ENCODE data around the gene CTBP2.

The CTBP2 gene

GRCh38 chr10:125017547-125018298 lies 142.6 kb downstream of the CTBP2 start:
- Mint-ChIP-seq H3K27me3 (no peaks in the 10 kb centered on the region), H3K27ac (no peak overlapping the region), H3K4me1 (ENCODE audit: low read depth) (peaks cover 2% of the 10 kb centered on the region), H3K4me3 (no peak overlapping the region), H3K36me3 (no peaks in the 10 kb centered on the region), H3K9me3 (ENCODE audit: low read depth) (peaks cover 4% of the 10 kb centered on the region)

GRCh38 chr10:125016611-125017202 lies 143.7 kb downstream of the CTBP2 start:
- no peaks in the 10 kb centered on the region for H3K27me3 Mint-ChIP-seq
- H3K36me3 Mint-ChIP-seq, result no peaks in the 10 kb centered on the region
- peaks cover 4% of the 10 kb centered on the region for H3K9me3 Mint-ChIP-seq (ENCODE audit: low read depth)
- H3K4me3 Mint-ChIP-seq, result no peak overlapping the region
- no peak overlapping the region for H3K27ac Mint-ChIP-seq
- H3K4me1 Mint-ChIP-seq (ENCODE audit: low read depth), result peaks cover 2% of the 10 kb centered on the region

- Mint-ChIP-seq H3K4me1 (ENCODE audit: low read depth) (peaks cover 2% of the 10 kb centered on the region), H3K27me3 (no peaks in the 10 kb centered on the region), H3K36me3 (no peaks in the 10 kb centered on the region), H3K4me3 (no peak overlapping the region), H3K9me3 (ENCODE audit: low read depth) (peaks cover 4% of the 10 kb centered on the region), H3K27ac (no peak overlapping the region)
Observed at GRCh38 chr10:125016123-125016522, 144.2 kb downstream of the CTBP2 start.

- peaks cover 4% of the 10 kb centered on the region for H3K9me3 Mint-ChIP-seq (ENCODE audit: low read depth)
- no peak overlapping the region for H3K27ac Mint-ChIP-seq
- H3K4me1 Mint-ChIP-seq (ENCODE audit: low read depth), result peaks cover 2% of the 10 kb centered on the region
- no peak overlapping the region for H3K4me3 Mint-ChIP-seq
- H3K27me3 Mint-ChIP-seq, result peaks cover 2% of the 10 kb centered on the region
- no peaks in the 10 kb centered on the region for H3K36me3 Mint-ChIP-seq
Observed at GRCh38 chr10:125015356-125015944, 144.9 kb downstream of the CTBP2 start.

- peaks cover 3% of the 10 kb centered on the region for H3K27me3 Mint-ChIP-seq
Observed at GRCh38 chr10:125014836-125015355, 145.5 kb downstream of the CTBP2 start.

GRCh38 chr10:125014086-125014830 lies 146.1 kb downstream of the CTBP2 start:
- H3K4me3 Mint-ChIP-seq, result no peak overlapping the region
- H3K9me3 Mint-ChIP-seq (ENCODE audit: low read depth), result peaks cover under 1% of the 10 kb centered on the region
- no peak overlapping the region for H3K27ac Mint-ChIP-seq
- peaks cover 3% of the 10 kb centered on the region for H3K27me3 Mint-ChIP-seq
- H3K4me1 Mint-ChIP-seq (ENCODE audit: low read depth), result peaks cover 2% of the 10 kb centered on the region
- H3K36me3 Mint-ChIP-seq, result no peaks in the 10 kb centered on the region

More at GRCh38 chr10:125014836-125015355, 145.5 kb downstream of the CTBP2 start:
- Mint-ChIP-seq H3K27ac (no peak overlapping the region), H3K9me3 (ENCODE audit: low read depth) (peaks cover 4% of the 10 kb centered on the region), H3K4me1 (ENCODE audit: low read depth) (peaks cover 2% of the 10 kb centered on the region), H3K36me3 (no peaks in the 10 kb centered on the region), H3K4me3 (no peak overlapping the region)

- H3K27ac Mint-ChIP-seq, result no peak overlapping the region
- peaks cover 2% of the 10 kb centered on the region for H3K4me1 Mint-ChIP-seq (ENCODE audit: low read depth)
- H3K9me3 Mint-ChIP-seq (ENCODE audit: low read depth), result no peaks in the 10 kb centered on the region
- H3K36me3 Mint-ChIP-seq, result no peaks in the 10 kb centered on the region
- H3K4me3 Mint-ChIP-seq, result no peak overlapping the region
- H3K27me3 Mint-ChIP-seq, result peaks cover 3% of the 10 kb centered on the region
Observed at GRCh38 chr10:125013529-125013872, 146.9 kb downstream of the CTBP2 start.

GRCh38 chr10:125012851-125013528 lies 147.4 kb downstream of the CTBP2 start:
- H3K27ac Mint-ChIP-seq, result no peak overlapping the region
- no peaks in the 10 kb centered on the region for H3K9me3 Mint-ChIP-seq (ENCODE audit: low read depth)
- H3K27me3 Mint-ChIP-seq, result peaks cover 3% of the 10 kb centered on the region
- no peaks in the 10 kb centered on the region for H3K36me3 Mint-ChIP-seq
- no peak overlapping the region for H3K4me3 Mint-ChIP-seq
- peaks cover 2% of the 10 kb centered on the region for H3K4me1 Mint-ChIP-seq (ENCODE audit: low read depth)

GRCh38 chr10:125011926-125012705 lies 148.2 kb downstream of the CTBP2 start:
- Mint-ChIP-seq H3K27me3 (peaks cover 3% of the 10 kb centered on the region), H3K9me3 (ENCODE audit: low read depth) (no peaks in the 10 kb centered on the region), H3K36me3 (no peaks in the 10 kb centered on the region), H3K27ac (no peak overlapping the region), H3K4me3 (no peak overlapping the region), H3K4me1 (ENCODE audit: low read depth) (peaks cover 2% of the 10 kb centered on the region)

GRCh38 chr10:125011171-125011925 lies 149.0 kb downstream of the CTBP2 start:
- Mint-ChIP-seq H3K36me3 (no peaks in the 10 kb centered on the region), H3K27me3 (peaks cover 3% of the 10 kb centered on the region), H3K9me3 (ENCODE audit: low read depth) (no peaks in the 10 kb centered on the region), H3K4me3 (no peak overlapping the region), H3K27ac (no peak overlapping the region), H3K4me1 (ENCODE audit: low read depth) (peaks cover 2% of the 10 kb centered on the region)

- Mint-ChIP-seq H3K27me3 (peaks cover 3% of the 10 kb centered on the region), H3K4me3 (no peak overlapping the region), H3K36me3 (no peaks in the 10 kb centered on the region), H3K4me1 (ENCODE audit: low read depth) (no peaks in the 10 kb centered on the region), H3K27ac (no peak overlapping the region), H3K9me3 (ENCODE audit: low read depth) (no peaks in the 10 kb centered on the region)
Observed at GRCh38 chr10:125010362-125010761, 150.0 kb downstream of the CTBP2 start.

- Mint-ChIP-seq H3K4me1 (ENCODE audit: low read depth) (no peaks in the 10 kb centered on the region), H3K4me3 (no peak overlapping the region), H3K9me3 (ENCODE audit: low read depth) (no peaks in the 10 kb centered on the region), H3K27ac (no peak overlapping the region), H3K36me3 (no peaks in the 10 kb centered on the region), H3K27me3 (peaks cover 3% of the 10 kb centered on the region)
Observed at GRCh38 chr10:125009661-125010161, 150.7 kb downstream of the CTBP2 start.

All from activated naive CD8-positive, alpha-beta T cell (primary cell).